ENCODE results near the gene MED27.

The MED27 gene

DNA sequence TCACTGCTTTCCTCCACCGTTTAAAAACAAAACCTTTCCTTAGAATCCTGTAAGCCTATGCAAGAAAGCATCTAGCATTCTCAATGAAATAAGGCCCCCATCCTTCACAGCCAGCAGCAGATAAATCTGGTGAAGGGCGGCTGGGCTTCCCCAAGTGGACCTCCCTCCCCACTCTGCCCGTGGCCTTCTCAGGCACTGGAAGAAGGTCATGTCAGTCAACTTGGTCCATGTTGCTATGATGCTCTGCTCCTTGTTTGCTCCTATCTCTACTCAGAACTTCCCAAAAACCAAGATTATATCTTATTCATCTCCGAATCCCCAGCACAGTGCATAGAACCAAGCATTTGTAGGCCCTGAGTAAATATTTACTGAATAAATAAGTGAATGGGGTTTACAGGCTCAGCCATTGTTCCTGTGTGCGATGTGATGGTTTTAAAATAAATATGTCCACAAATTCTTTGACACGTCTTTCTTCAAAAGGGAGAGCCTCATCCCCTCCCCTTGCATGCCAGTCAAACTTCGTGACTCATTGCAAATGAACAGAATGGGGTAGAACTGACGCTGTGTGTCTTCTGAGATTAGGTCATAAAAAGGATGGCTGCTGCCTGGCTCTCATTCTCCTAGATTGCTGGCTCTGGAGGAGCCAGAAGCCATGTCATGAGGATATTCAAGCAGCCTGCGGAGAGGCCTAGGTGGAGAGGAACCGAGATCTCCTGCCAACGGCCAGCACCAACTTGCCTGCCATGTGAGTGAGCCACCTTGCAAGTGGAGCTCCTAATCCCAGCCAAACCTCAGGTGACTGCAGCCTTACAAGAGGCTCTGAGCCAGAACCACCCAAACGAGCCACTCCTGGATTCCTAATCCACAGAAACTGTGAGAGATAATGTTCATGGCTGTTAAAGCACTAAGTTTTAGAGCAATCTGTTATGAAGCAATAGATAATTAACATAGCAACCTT, 70.5 kb downstream of the MED27 start:
- no peak overlapping the region for H3K9ac ChIP-seq (ENCODE audit: insufficient read length, low read depth)
- no peaks in the 10 kb centered on the region for H3K27me3 ChIP-seq (ENCODE audit: insufficient read depth, insufficient read length)
- H3K9me3 ChIP-seq (ENCODE audit: insufficient read depth, low read length) = no peaks in the 10 kb centered on the region
- no peak overlapping the region for H3K4me3 ChIP-seq (ENCODE audit: insufficient read length, low read depth)
- peaks cover 3% of the 10 kb centered on the region for H3K4me1 ChIP-seq (ENCODE audit: insufficient read depth, insufficient read length)
- no peak for TF ChIP-seq ZNF274 (IDR thresholded peaks at IDR 0.05; ENCODE audit: low read depth, low read length)
- TF ChIP-seq YY1 (IDR thresholded peaks at IDR 0.05; ENCODE audit: insufficient read depth, insufficient read length) = no peak
- TF ChIP-seq SUZ12 (IDR thresholded peaks at IDR 0.05; ENCODE audit: extremely low read depth, insufficient read depth, insufficient read length) = no peak
- DNase-seq (ENCODE audit: low read depth, low spot score) = no peak
- peaks cover 13% of the 10 kb centered on the region for H3K36me3 ChIP-seq (ENCODE audit: insufficient read depth, insufficient read length, low read length)

DNA sequence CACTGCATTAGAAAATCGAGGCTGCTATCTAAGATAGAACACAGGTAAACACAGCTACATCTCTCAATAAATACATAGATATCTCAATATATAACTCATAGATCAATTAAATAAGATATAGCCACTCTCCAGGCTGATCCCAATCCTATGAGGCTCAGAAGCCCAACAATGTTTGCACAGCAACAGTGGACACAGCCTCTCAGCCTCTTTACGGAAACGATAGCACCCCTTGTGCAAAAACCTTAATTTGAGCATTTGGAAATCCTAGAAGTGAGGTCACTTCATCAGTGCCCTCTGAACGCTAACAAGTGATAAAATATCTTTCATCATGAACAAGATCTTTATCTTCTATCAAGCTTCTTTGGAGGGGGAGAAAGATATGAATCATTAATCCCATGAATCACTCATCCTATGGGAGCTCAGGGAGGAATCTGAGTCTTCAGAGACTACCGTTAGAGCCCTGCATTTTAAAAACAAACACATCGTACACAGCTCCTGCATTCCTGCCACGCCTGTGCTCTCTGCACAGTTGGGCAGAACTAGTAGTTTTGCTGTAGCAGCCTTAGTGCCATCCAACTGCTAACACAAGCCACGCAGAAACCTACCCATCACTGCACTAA, 71.4 kb downstream of the MED27 start:
- DNase-seq (ENCODE audit: low read depth, low spot score) = no peak
- peaks cover 11% of the 10 kb centered on the region for H3K36me3 ChIP-seq (ENCODE audit: insufficient read depth, insufficient read length, low read length)
- H3K9ac ChIP-seq (ENCODE audit: insufficient read length, low read depth) = no peak overlapping the region
- H3K4me3 ChIP-seq (ENCODE audit: insufficient read length, low read depth) = no peak overlapping the region
- no peaks in the 10 kb centered on the region for H3K27me3 ChIP-seq (ENCODE audit: insufficient read depth, insufficient read length)
- H3K9me3 ChIP-seq (ENCODE audit: insufficient read depth, low read length) = no peaks in the 10 kb centered on the region
- TF ChIP-seq SUZ12 (IDR thresholded peaks at IDR 0.05; ENCODE audit: extremely low read depth, insufficient read depth, insufficient read length) (no peak), YY1 (IDR thresholded peaks at IDR 0.05; ENCODE audit: insufficient read depth, insufficient read length) (no peak), ZNF274 (IDR thresholded peaks at IDR 0.05; ENCODE audit: low read depth, low read length) (no peak)
- peaks cover 5% of the 10 kb centered on the region for H3K4me1 ChIP-seq (ENCODE audit: insufficient read depth, insufficient read length)

DNA sequence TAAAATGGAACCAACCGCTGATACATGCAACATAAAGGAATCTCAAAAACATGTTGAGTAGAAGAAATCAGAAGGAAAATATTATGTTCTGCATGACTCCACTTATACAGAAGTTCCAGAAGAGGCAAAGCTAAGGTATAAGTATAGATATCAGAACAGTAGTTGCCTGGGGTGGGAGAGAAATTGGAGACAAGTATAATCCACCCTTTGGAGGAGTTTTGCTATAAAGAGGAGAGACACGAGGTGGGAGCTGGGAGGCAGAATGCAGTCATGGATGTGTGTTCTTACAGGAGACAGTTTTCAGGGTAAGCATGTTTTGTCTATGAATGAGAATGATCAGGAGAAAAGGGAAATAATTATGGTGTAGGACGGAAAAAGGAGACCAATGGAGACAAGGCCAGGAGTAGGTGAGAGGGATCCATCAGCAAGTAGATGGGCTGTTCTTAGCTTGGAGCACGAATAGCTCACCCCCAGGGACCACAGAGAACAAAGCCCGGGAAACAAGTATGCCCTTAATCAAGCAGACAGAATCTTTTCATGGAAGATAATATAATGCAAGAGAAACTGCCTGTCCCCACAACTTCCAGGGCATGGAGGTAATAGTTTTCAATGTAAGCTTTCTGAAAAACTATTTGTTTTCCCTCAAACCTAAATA, 72.2 kb downstream of the MED27 start:
- Histone ChIP-seq H3K4me1 (ENCODE audit: insufficient read depth, insufficient read length) (peaks cover 7% of the 10 kb centered on the region), H3K9ac (ENCODE audit: insufficient read length, low read depth) (no peak overlapping the region), H3K36me3 (ENCODE audit: insufficient read depth, insufficient read length, low read length) (peaks cover 4% of the 10 kb centered on the region), H3K9me3 (ENCODE audit: insufficient read depth, low read length) (no peaks in the 10 kb centered on the region), H3K4me3 (ENCODE audit: insufficient read length, low read depth) (no peak overlapping the region), H3K27me3 (ENCODE audit: insufficient read depth, insufficient read length) (no peaks in the 10 kb centered on the region)
- no peak for DNase-seq (ENCODE audit: low read depth, low spot score)
- TF ChIP-seq ZNF274 (IDR thresholded peaks at IDR 0.05; ENCODE audit: low read depth, low read length) (no peak), YY1 (IDR thresholded peaks at IDR 0.05; ENCODE audit: insufficient read depth, insufficient read length) (no peak), SUZ12 (IDR thresholded peaks at IDR 0.05; ENCODE audit: extremely low read depth, insufficient read depth, insufficient read length) (no peak)

DNA sequence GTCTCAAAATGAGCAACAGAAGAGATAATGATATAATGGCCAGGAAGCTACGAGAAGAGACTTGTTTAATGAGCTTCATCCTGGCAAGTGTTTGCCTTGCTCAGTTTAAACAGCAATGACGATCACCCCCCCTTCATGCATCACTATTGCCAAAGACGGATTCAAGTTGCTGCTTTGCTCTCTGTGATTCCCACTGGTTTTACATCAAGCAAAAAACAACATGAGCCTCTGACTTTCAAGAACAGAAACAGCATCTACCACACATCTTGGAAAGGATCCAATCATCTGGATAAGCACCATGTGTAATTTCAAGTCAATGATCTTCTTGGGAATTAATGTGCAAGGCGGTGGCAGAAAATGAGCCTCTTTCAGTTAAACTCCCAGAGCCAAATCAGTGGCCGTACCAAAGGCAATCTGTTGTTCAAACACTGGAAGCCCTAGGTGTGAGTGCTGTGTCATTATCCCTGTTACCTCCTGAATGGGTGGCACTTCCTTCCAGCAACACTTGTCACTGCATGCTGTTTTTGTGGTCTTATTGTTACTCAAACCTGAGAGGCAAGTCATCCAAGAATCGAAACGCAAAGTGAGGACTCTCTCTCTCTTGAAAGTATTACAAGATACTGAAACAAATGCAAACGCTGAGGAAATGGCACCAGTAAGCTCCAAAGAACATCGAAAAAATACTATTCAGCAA, 72.8 kb downstream of the MED27 start:
- TF ChIP-seq YY1 (IDR thresholded peaks at IDR 0.05; ENCODE audit: insufficient read depth, insufficient read length) (no peak), ZNF274 (IDR thresholded peaks at IDR 0.05; ENCODE audit: low read depth, low read length) (no peak), SUZ12 (IDR thresholded peaks at IDR 0.05; ENCODE audit: extremely low read depth, insufficient read depth, insufficient read length) (no peak)
- Histone ChIP-seq H3K36me3 (ENCODE audit: insufficient read depth, insufficient read length, low read length) (peaks cover 4% of the 10 kb centered on the region), H3K9me3 (ENCODE audit: insufficient read depth, low read length) (no peaks in the 10 kb centered on the region), H3K9ac (ENCODE audit: insufficient read length, low read depth) (no peak overlapping the region), H3K27me3 (ENCODE audit: insufficient read depth, insufficient read length) (no peaks in the 10 kb centered on the region), H3K4me1 (ENCODE audit: insufficient read depth, insufficient read length) (peaks cover 10% of the 10 kb centered on the region), H3K4me3 (ENCODE audit: insufficient read length, low read depth) (no peak overlapping the region)
- DNase-seq (ENCODE audit: low read depth, low spot score) = peak; percentile 15

DNA sequence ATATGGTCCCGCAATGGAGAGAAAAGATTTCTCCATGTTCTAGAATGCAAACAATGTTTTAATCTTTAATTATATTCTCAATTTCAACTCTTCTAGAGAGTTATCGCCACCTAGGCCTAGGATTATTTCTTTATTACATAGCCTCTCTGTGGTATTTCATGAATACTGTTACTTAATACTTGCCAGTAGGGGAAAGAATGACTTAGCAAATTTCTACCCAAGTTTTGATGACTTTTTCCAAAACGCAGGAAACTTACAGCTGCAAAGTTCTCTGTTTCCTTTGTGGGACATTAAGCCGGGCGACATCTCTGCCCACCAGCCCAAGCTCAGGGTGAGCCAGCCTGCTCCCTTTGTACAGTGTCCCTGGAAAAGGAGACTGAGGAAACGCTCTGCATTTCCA, 73.8 kb downstream of the MED27 start:
- no peak overlapping the region for H3K4me3 ChIP-seq (ENCODE audit: insufficient read length, low read depth)
- peaks cover 8% of the 10 kb centered on the region for H3K9me3 ChIP-seq (ENCODE audit: insufficient read depth, low read length)
- no peak for DNase-seq (ENCODE audit: low read depth, low spot score)
- peaks cover 4% of the 10 kb centered on the region for H3K36me3 ChIP-seq (ENCODE audit: insufficient read depth, insufficient read length, low read length)
- no peaks in the 10 kb centered on the region for H3K27me3 ChIP-seq (ENCODE audit: insufficient read depth, insufficient read length)
- H3K4me1 ChIP-seq (ENCODE audit: insufficient read depth, insufficient read length) = peaks cover 10% of the 10 kb centered on the region
- H3K9ac ChIP-seq (ENCODE audit: insufficient read length, low read depth) = no peak overlapping the region
- TF ChIP-seq SUZ12 (IDR thresholded peaks at IDR 0.05; ENCODE audit: extremely low read depth, insufficient read depth, insufficient read length) (no peak), YY1 (IDR thresholded peaks at IDR 0.05; ENCODE audit: insufficient read depth, insufficient read length) (no peak), ZNF274 (IDR thresholded peaks at IDR 0.05; ENCODE audit: low read depth, low read length) (no peak)

DNA sequence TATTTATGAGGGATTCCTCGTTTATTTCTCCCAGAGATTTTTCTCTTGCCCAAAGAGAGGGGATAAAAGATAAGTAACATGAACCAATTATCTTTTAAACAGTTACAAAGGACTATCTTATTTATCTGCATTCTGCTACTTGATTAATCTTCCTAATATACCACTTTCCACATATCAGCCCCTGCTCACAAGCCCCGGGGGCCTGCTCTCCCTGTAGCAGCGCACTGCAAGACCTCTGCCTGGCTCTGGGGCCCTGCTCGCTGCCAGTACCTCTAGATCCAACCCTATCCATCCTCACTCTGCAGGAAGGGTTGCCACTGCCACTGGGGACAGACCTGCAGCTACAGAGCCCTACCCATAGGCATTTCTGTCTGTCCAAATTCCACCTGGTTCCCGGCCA, 75.3 kb downstream of the MED27 start:
- TF ChIP-seq YY1 (IDR thresholded peaks at IDR 0.05; ENCODE audit: insufficient read depth, insufficient read length) (no peak), SUZ12 (IDR thresholded peaks at IDR 0.05; ENCODE audit: extremely low read depth, insufficient read depth, insufficient read length) (no peak), ZNF274 (IDR thresholded peaks at IDR 0.05; ENCODE audit: low read depth, low read length) (no peak)
- Histone ChIP-seq H3K9me3 (ENCODE audit: insufficient read depth, low read length) (peaks cover 11% of the 10 kb centered on the region), H3K27me3 (ENCODE audit: insufficient read depth, insufficient read length) (no peaks in the 10 kb centered on the region), H3K4me3 (ENCODE audit: insufficient read length, low read depth) (no peak overlapping the region), H3K4me1 (ENCODE audit: insufficient read depth, insufficient read length) (peaks cover 10% of the 10 kb centered on the region), H3K36me3 (ENCODE audit: insufficient read depth, insufficient read length, low read length) (peaks cover 4% of the 10 kb centered on the region), H3K9ac (ENCODE audit: insufficient read length, low read depth) (no peak overlapping the region)
- no peak for DNase-seq (ENCODE audit: low read depth, low spot score)

All from NT2/D1 (cell line).